WTC11 (cell line): Measurements from ENCODE around the gene CTAGE1. TPM values are rescaled to one million over a fixed set of nuclear protein-coding genes. Genes with fewer than 3 reads are reported as not detected.

Source experiments
- ATAC-seq: fragments of 200-7000 bp; cut with Tn5 transposase; 2 replicates; pipeline ENCODE4 v1.10.0; 2021; ENCODE audit warnings: mild to moderate bottlenecking, moderate library complexity
- CTCF ChIA-PET: fragments of 300-600 bp; sonication (Branson Sonifier 250); formaldehyde crosslinking; loops from one replicate; lab custom pipeline; 2021; ENCODE audit warnings: antibody characterized with exemption; lab: Charles Lee
- POLR2A ChIA-PET: fragments of 350-600 bp; sonication (Branson Sonifier 250); formaldehyde crosslinking; loops from one replicate; lab custom pipeline; 2021; ENCODE audit warnings: antibody characterized with exemption; lab: Charles Lee
- DNase-seq: peaks from one replicate; pipeline ENCODE4 v3.0.0; 2021; ENCODE audit warnings: low spot score
- H3K27ac Mint-ChIP-seq: 2 replicates; pipeline ENCODE4 v1.8.0; 2021; ENCODE audit warnings: mixed read lengths
- H3K27me3 Mint-ChIP-seq: 2 replicates; pipeline ENCODE4 v1.8.0; 2021; ENCODE audit warnings: low read depth, mild to moderate bottlenecking, moderate library complexity, mixed read lengths
- H3K36me3 Mint-ChIP-seq: 2 replicates; pipeline ENCODE4 v1.8.0; 2021; ENCODE audit warnings: mixed read lengths
- H3K4me1 Mint-ChIP-seq: 2 replicates; pipeline ENCODE4 v1.8.0; 2022; ENCODE audit warnings: mixed read lengths
- H3K4me3 Mint-ChIP-seq: 2 replicates; pipeline ENCODE4 v1.8.0; 2021; ENCODE audit warnings: mild to moderate bottlenecking, moderate library complexity, mixed read lengths
- H3K9me3 Mint-ChIP-seq: 2 replicates; pipeline ENCODE4 v1.8.0; 2021; ENCODE audit warnings: mixed read lengths
- AR ChIP-seq: fragments of 250-450 bp; sonication (Bioruptor Pico); IDR thresholded peaks from 2 replicates; pipeline ENCODE4 v1.9.0; 2021; ENCODE audit warnings: mild to moderate bottlenecking
- CREM ChIP-seq: sonication (generic); formaldehyde crosslinking; IDR thresholded peaks from 2 replicates; pipeline ENCODE4 v1.8.1; 2022; ENCODE audit warnings: mild to moderate bottlenecking, missing genetic modification reagents, moderate library complexity
- E2F5 ChIP-seq: sonication (generic); formaldehyde crosslinking; IDR thresholded peaks from 2 replicates; pipeline ENCODE4 v1.8.1; 2022; ENCODE audit warnings: mild to moderate bottlenecking, moderate library complexity, missing genetic modification reagents
- ERG ChIP-seq: fragments of 250-450 bp; sonication (Bioruptor Pico); IDR thresholded peaks from 2 replicates; pipeline ENCODE4 v1.8.0; 2021; ENCODE audit warnings: mild to moderate bottlenecking
- FOXJ3 ChIP-seq: sonication (generic); formaldehyde crosslinking; IDR thresholded peaks from 2 replicates; pipeline ENCODE4 v1.9.0; 2021; ENCODE audit warnings: missing genetic modification reagents, mild to moderate bottlenecking, borderline replicate concordance
- FOXP1 ChIP-seq: sonication (generic); formaldehyde crosslinking; IDR thresholded peaks from 2 replicates; pipeline ENCODE4 v1.8.0; 2022; ENCODE audit warnings: missing genetic modification reagents, mild to moderate bottlenecking, moderate library complexity, borderline replicate concordance
- JAZF1 ChIP-seq: fragments of 250-450 bp; sonication (Bioruptor Pico); IDR thresholded peaks from 2 replicates; pipeline ENCODE4 v1.9.0; 2021; ENCODE audit warnings: moderate library complexity, mild to moderate bottlenecking, inconsistent platforms
- NR2C2 ChIP-seq: sonication (generic); formaldehyde crosslinking; IDR thresholded peaks from 2 replicates; pipeline ENCODE4 v1.8.0; 2022; ENCODE audit warnings: mild to moderate bottlenecking, missing genetic modification reagents
- TEAD1 ChIP-seq: sonication (generic); formaldehyde crosslinking; IDR thresholded peaks from 2 replicates; pipeline ENCODE4 v1.8.0; 2022; ENCODE audit warnings: mild to moderate bottlenecking, missing genetic modification reagents
- TEAD4 ChIP-seq: sonication (generic); formaldehyde crosslinking; IDR thresholded peaks from 2 replicates; pipeline ENCODE4 v1.8.0; 2022; ENCODE audit warnings: mild to moderate bottlenecking, missing genetic modification reagents
- USF2 ChIP-seq: sonication (generic); formaldehyde crosslinking; IDR thresholded peaks from 2 replicates; pipeline ENCODE4 v1.8.1; 2023; ENCODE audit warnings: mild to moderate bottlenecking, missing genetic modification reagents, moderate library complexity
- ZNF232 ChIP-seq: sonication (generic); formaldehyde crosslinking; IDR thresholded peaks from 2 replicates; pipeline ENCODE4 v1.8.0; 2022; ENCODE audit warnings: mild to moderate bottlenecking, missing genetic modification reagents
- ZNF396 ChIP-seq: fragments of 250-450 bp; sonication (Bioruptor Pico); IDR thresholded peaks from 2 replicates; pipeline ENCODE4 v1.8.0; 2021; ENCODE audit warnings: mild to moderate bottlenecking, moderate library complexity, borderline replicate concordance
- total RNA-seq: library from RNA; stranded (reverse); gene quantifications from 3 replicates; pipeline ENCODE4 v1.2.3, GENCODE V29; 2021
- TF ChIP-seq, protein P1 (sequence below): sonication (generic); formaldehyde crosslinking; IDR thresholded peaks from 2 replicates; pipeline ENCODE4 v1.8.0; 2023; ENCODE audit warnings: missing genetic modification reagents

CTAGE1 gene
- total RNA-seq, 1 experiment from 2014 or later = not detected

- Mint-ChIP-seq H3K4me3 (no peak overlapping the region), H3K4me1 (peaks cover 23% of the 10 kb centered on the region)
- CTCF ChIA-PET = interaction anchor here (1.2 kb wide), 1 partner anchor 36 kb away, joined by 3 read pairs; no protein-coding TSS in a partner anchor
- ATAC-seq (no peak), DNase-seq (no peak)
- TF ChIP-seq AR = no peak
- no peak for TF ChIP-seq E2F5 (CRISPR knock-in tag)
- no peak for TF ChIP-seq ZNF396
- no peak for TF ChIP-seq FOXJ3
- TF ChIP-seq ERG (CRISPR knock-in tag) = no peak
- no peak for TF ChIP-seq FOXP1 (CRISPR knock-in tag)
- TF ChIP-seq ZNF232 (CRISPR knock-in tag) = no peak
- TF ChIP-seq, all 79 proteins: peak for 0
- peaks cover 7% of the 10 kb centered on the region; the same call in 1 of the 2 replicates for H3K27me3 Mint-ChIP-seq
- no peaks in the 10 kb centered on the region for H3K36me3 Mint-ChIP-seq
- POLR2A ChIA-PET = no interaction called here
- H3K27ac Mint-ChIP-seq = no peak overlapping the region
- H3K9me3 Mint-ChIP-seq = no peaks in the 10 kb centered on the region
Observed at GRCh38 chr18:22456116-22456480, 38.4 kb upstream of the CTAGE1 start.

DNA sequence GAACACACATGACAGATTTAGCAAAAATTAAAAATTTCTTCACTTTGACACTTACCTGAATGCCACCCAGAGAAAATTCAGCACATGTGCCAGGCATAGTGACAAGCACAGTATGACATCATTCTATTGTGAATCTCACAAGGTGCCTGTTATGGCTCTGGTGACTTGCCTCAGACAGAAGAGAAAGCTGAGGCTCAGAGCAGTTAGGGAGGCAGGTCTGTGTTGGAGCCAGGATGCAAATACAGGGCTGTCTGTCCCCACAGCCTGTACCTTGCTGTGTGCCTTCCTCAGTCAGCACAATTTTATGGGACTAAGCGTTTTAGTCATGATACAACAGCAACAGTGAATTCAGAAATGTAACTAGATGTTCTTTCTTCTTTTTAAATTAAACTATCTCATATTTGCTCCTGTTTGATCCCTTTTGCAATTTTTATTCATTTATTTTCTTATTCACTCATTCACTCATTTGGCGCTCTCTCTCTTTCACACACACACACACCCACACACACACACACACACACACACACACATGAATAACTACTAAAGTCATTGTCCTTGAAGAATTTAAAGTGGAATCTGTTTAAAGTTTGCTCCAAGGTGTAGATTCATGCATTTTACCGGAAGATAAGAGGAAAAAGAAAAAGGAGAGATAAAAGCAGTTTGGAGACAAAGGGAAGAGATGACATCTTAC, 37.9 kb upstream of the CTAGE1 start:
- peaks cover 23% of the 10 kb centered on the region for H3K4me1 Mint-ChIP-seq
- no peak for ATAC-seq
- TF ChIP-seq NR2C2 (CRISPR knock-in tag) = no peak
- no peak for TF ChIP-seq TEAD4
- no peak for TF ChIP-seq USF2 (CRISPR knock-in tag)
- TF ChIP-seq, all 79 proteins: peak for 0
- ChIA-PET CTCF (interaction anchor here (1.2 kb wide), 1 partner anchor 36 kb away, joined by 3 read pairs; no protein-coding TSS in a partner anchor), POLR2A (no interaction called here)
- H3K36me3 Mint-ChIP-seq = 0 out of 2 replicates have a peak, but pooled peaks cover under 1% of the 10 kb centered on the region
- peaks cover 7% of the 10 kb centered on the region; the same call in 1 of the 2 replicates for H3K27me3 Mint-ChIP-seq
- no peak overlapping the region for H3K4me3 Mint-ChIP-seq
- H3K27ac Mint-ChIP-seq = no peak overlapping the region
- H3K9me3 Mint-ChIP-seq = peaks cover 4% of the 10 kb centered on the region
- DNase-seq = no peak

GRCh38 chr18:22453315-22453714, 35.6 kb upstream of the CTAGE1 start:
- no peak overlapping the region for H3K4me3 Mint-ChIP-seq
- H3K36me3 Mint-ChIP-seq = peaks cover 15% of the 10 kb centered on the region
- POLR2A ChIA-PET = no interaction called here
- CTCF ChIA-PET = no interaction called here
- no peak for ATAC-seq
- H3K27me3 Mint-ChIP-seq = peaks cover 14% of the 10 kb centered on the region
- no peak overlapping the region for H3K27ac Mint-ChIP-seq
- no peak for DNase-seq
- H3K9me3 Mint-ChIP-seq = peaks cover 23% of the 10 kb centered on the region
- peaks cover 23% of the 10 kb centered on the region for H3K4me1 Mint-ChIP-seq
- TF ChIP-seq USF2 (CRISPR knock-in tag) = no peak
- TF ChIP-seq CREM (CRISPR knock-in tag) = no peak
- TF ChIP-seq TEAD1 (CRISPR knock-in tag) = no peak
- TF ChIP-seq, protein P1, sequence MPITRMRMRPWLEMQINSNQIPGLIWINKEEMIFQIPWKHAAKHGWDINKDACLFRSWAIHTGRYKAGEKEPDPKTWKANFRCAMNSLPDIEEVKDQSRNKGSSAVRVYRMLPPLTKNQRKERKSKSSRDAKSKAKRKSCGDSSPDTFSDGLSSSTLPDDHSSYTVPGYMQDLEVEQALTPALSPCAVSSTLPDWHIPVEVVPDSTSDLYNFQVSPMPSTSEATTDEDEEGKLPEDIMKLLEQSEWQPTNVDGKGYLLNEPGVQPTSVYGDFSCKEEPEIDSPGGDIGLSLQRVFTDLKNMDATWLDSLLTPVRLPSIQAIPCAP = no peak
- TF ChIP-seq JAZF1 (CRISPR knock-in tag) = no peak
- TF ChIP-seq, all 79 proteins: peak for 0
